ENCODE results near the gene YIPF7. TPM values are rescaled to one million over a fixed set of nuclear protein-coding genes. Genes with fewer than 3 reads are reported as not detected.

The YIPF7 gene
- polyA plus RNA-seq, 3 donors from 2014 or later: not detected

Other genes starting within 250 kb of the YIPF7 start
- not detected for gene KCTD8, start 202.8 kb downstream of the YIPF7 start, polyA plus RNA-seq
- 10 to 100 TPM in 2 of 3 donors, 1 to 10 TPM in 1; 9.3 to 16.1 (median 10.9) TPM for gene GUF1, start 26.8 kb upstream of the YIPF7 start, polyA plus RNA-seq
- gene GNPDA2, start 74.9 kb upstream of the YIPF7 start, polyA plus RNA-seq: 10 to 100 TPM; 13.7 to 30.9 (median 17.4) TPM